Right forelimb (tissue), 1 donor: ENCODE data around the gene SLC34A3.

ENCODE experiments used
- DNase-seq: peaks from one replicate; pipeline ENCODE4 v3.0.0-alpha.2; 2018

SLC34A3 gene

GRCh38 chr9:137198051-137198901 lies 32.4 kb upstream of the SLC34A3 start:
- DNase-seq = no peak

GRCh38 chr9:137198902-137199283 lies 31.8 kb upstream of the SLC34A3 start:
- no peak for DNase-seq

- DNase-seq = no peak
These were observed 31.1 kb upstream of the SLC34A3 start for GRCh38 chr9:137199411-137200121.

GRCh38 chr9:137200311-137201204 lies 30.1 kb upstream of the SLC34A3 start, which contains the start of gene TPRN:
Gene TPRN, minus strand, starts transcription at chr9:137200741. Its CDS starts 30 bp downstream, at chr9:137200711.
- DNase-seq = peak; percentile 97

- DNase-seq = no peak
These were observed 29.4 kb upstream of the SLC34A3 start for GRCh38 chr9:137201205-137201868.

- no peak for DNase-seq
These were observed 27.7 kb upstream of the SLC34A3 start for GRCh38 chr9:137202966-137203365.

- no peak for DNase-seq
These were observed 26.0 kb upstream of the SLC34A3 start for GRCh38 chr9:137204731-137205125.

GRCh38 chr9:137205126-137206069 lies 25.3 kb upstream of the SLC34A3 start, which contains the start of the genes NDOR1 and TMEM203:
Gene NDOR1, plus strand, starts transcription at chr9:137205700. Its CDS starts 78 bp downstream, at chr9:137205778.
Gene TMEM203, minus strand, starts transcription at chr9:137205648. Its CDS starts 234 bp downstream, at chr9:137205414.
- peak; percentile 96 for DNase-seq

GRCh38 chr9:137206602-137207001 lies 24.1 kb upstream of the SLC34A3 start:
- DNase-seq = no peak

- no peak for DNase-seq
These were observed 19.2 kb upstream of the SLC34A3 start for GRCh38 chr9:137211532-137211931.

GRCh38 chr9:137212520-137212919 lies 18.2 kb upstream of the SLC34A3 start:
- no peak for DNase-seq

- no peak for DNase-seq
These were observed 17.3 kb upstream of the SLC34A3 start for GRCh38 chr9:137213160-137214060.

- DNase-seq = no peak
These were observed 16.1 kb upstream of the SLC34A3 start for GRCh38 chr9:137214620-137215019.

- DNase-seq = no peak
These were observed 15.3 kb upstream of the SLC34A3 start for GRCh38 chr9:137215196-137215986.

- no peak for DNase-seq
These were observed 14.3 kb upstream of the SLC34A3 start for GRCh38 chr9:137216188-137216965.

GRCh38 chr9:137217276-137218211 lies 13.2 kb upstream of the SLC34A3 start:
- DNase-seq = no peak

GRCh38 chr9:137218212-137218753 lies 12.4 kb upstream of the SLC34A3 start:
- DNase-seq = no peak
